GM15510 (cell line): ENCODE results near the gene SPEM1.

ENCODE experiments used
- POLR2A ChIP-seq: IDR thresholded peaks from 3 replicates; pipeline ENCODE4 v1.6.1; 2011; ENCODE audit warnings: borderline replicate concordance; ENCODE audit not compliant: insufficient read length; ENCODE audit errors: extremely low read depth

Gene SPEM1

DNA sequence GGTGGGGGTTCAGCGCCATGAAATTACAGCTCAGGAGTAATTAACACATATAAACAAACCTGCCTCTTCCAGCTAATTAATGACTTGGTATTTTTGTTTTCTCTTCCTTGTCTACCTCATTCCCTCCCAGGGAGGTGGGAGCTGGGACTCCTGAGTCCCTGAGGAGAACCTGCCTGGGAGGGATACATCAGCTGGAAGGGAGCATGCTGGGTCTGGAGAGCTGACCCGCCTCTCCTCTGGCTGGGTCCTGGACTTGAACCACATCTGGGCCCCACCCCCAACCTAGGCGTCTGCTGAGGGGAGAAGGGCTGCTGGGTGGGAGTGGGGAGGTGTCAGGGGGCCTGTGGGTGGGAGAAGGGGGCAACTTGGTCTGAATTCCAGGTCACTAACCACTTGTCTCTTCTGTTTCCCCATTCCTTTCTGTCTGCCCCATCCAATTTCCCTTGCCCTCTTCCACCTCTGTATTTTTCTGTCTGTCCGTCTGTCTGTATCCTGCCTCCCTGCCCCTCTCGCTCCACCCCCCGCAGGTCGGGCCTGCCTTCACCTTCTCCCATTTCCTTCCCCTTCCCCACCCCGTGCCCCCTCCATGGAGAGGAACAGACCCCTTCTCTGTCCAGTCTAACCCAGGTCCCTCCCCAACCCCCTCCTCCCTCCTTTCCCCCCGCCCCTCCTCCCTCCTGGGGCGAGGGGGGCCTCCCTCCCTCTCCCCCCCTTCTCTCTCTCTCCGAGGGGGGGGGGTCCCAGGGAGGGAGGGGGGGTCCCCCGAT lies 12.5 kb upstream of the SPEM1 start, which contains the start of gene NLGN2:
TSS of gene NLGN2 (plus strand) at position 361 of the 767 bp plus-strand sequence. CDS start 411 bp downstream, outside the sequence.
- TF ChIP-seq POLR2A: no peak

- no peak for TF ChIP-seq POLR2A
Observed at GRCh38 chr17:7408252-7408727, 11.8 kb upstream of the SPEM1 start.

GRCh38 chr17:7408863-7409262 lies 11.3 kb upstream of the SPEM1 start:
- TF ChIP-seq POLR2A: no peak

DNA sequence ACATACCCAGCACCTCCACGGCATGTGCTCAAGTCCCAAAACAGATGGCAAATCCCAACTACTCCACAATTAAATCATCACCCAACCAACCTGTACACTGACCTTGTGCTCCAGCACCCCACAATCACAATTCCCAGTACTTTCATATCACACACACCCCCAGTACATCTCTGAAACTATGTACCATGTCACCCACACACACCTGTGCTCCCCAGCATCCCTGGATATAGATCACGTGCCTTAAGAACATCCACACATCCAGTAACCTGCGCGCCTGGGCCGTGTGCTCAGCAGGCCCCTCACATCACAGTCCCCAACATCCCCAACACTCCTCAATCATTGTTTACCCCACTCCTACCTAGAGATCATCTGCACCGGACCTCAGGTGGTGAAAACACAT lies 10.4 kb upstream of the SPEM1 start:
- TF ChIP-seq POLR2A: no peak

- no peak for TF ChIP-seq POLR2A
Observed at GRCh38 chr17:7410634-7411426, 9.3 kb upstream of the SPEM1 start.

GRCh38 chr17:7411427-7411750 lies 8.7 kb upstream of the SPEM1 start:
- TF ChIP-seq POLR2A: no peak

- no peak for TF ChIP-seq POLR2A
Observed at GRCh38 chr17:7413346-7413985, 6.7 kb upstream of the SPEM1 start.

DNA sequence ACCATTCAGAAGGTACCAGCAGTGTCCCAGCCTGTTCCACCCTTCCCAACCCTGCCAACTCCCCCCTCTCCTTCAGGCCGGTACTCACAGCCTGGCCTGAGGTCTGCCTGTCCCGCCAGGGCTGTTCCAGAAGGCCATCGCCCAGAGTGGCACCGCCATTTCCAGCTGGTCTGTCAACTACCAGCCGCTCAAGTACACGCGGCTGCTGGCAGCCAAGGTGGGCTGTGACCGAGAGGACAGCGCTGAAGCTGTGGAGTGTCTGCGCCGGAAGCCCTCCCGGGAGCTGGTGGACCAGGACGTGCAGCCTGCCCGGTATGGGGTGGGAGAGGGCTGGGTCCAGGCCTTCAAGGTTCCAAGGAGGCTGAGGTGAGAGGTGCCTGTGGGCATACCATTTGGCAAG lies 5.3 kb upstream of the SPEM1 start:
- TF ChIP-seq POLR2A: no peak

- no peak for TF ChIP-seq POLR2A
Observed at GRCh38 chr17:7415784-7416183, 4.3 kb upstream of the SPEM1 start.

- TF ChIP-seq POLR2A: no peak
Observed at GRCh38 chr17:7416323-7416722, 3.8 kb upstream of the SPEM1 start.

- no peak for TF ChIP-seq POLR2A
Observed at GRCh38 chr17:7417056-7417655, 3.0 kb upstream of the SPEM1 start.

DNA sequence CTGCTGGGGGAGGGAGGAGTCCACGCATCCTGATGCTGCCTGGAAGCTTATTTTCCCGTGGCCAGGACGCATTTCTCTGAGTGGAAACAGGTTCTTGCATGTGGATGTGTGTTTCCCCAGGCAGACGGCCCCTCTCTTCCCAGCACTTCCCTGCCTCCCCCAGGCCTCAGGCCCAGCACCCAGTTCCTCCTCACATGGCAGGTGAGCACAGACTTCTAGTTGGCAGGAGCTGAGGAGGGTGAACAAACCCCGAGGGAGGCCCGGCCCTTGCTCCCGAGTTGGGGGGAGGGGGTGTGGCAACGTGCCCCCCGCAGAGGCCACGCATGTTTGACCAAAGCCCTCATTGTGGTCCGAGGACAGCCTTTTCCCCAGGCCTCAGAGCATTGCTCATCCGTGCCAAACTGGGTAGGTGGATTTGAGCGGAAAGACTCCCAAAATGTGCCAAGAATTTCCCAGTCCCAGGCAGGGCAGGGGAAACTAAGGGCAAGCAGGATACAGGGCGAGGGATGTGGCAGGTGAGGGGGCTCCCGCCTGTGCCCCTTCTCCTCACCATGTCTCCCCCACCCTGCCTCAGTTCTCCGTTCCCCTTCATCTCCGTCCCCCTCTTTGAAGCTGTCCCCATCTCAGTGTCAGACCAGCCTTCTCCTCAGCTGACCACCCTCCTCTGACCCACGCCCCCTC lies 1.5 kb upstream of the SPEM1 start:
- TF ChIP-seq POLR2A: no peak

DNA sequence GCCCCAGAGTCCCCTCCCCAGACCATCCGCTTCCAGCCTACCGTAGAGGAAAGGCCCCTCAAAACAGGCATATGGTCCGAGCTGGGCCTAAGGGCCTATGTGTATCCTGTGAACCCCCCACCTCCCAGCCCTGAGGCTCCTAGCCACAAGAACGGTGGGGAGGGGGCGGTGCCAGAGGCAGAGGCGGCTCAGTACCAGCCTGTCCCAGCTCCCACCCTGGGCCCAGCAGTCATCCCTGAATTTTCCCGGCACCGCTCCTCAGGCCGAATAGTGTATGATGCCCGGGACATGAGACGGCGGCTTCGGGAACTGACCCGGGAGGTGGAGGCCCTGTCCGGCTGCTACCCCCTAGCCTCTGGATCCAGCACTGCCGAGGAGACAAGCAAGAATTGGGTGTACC lies 1.1 kb downstream of the SPEM1 start:
- no peak for TF ChIP-seq POLR2A

DNA sequence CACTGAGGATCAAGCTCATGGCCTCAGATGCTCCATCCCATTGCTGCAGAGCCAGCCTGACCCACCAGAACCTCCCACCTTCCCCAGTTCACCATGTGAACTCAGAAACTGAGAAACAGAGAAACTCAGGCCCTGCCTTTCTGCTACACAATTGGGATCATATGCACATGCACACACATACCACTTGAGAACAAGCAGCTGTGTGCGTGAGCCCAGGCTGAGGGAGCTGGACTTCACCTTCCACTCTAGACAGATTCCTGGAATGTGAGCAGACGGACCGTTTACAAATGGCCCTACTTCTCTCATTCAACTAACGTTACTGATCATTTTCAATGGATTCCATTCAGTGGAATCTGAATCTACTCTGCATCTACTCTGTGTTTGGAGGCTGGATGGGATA lies 3.6 kb downstream of the SPEM1 start:
- no peak for TF ChIP-seq POLR2A
